NCI-H2029 (cell line): ENCODE results near the gene SLC27A3.
"Not testable (repeated sequence)": the region's sequence is repeated elsewhere in the genome, so short reads cannot be mapped to it uniquely, and the experiment has no call there.

Experiments
- DNase-seq: peaks from one replicate; lab custom pipeline; 2025; lab: John Stamatoyannopoulos, UW

SLC27A3 gene

DNA sequence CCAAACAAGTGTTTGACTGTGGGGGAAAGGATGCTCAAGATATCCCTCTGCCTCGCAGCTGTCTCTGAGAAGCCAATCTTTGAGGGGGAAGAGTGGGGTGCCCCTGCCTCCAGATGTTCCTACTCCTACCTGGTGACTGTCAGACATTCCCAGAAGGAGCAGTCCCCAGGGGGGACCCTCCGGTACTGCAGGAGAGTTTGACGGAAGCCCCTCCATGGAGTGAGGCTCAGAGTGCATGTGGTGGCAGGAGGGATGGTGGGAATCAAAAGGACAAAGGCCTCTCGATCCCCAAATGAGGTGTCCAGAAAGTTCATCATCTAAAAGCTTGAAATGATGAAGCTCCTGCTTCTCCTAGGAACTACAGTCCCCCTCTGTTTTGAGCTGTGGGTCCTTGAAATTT is 5.3 kb downstream of the SLC27A3 start:
- DNase-seq = no peak

- DNase-seq = not testable (repeated sequence)
Observed at GRCh38 chr1:153782648-153783047, 7.4 kb downstream of the SLC27A3 start.

DNA sequence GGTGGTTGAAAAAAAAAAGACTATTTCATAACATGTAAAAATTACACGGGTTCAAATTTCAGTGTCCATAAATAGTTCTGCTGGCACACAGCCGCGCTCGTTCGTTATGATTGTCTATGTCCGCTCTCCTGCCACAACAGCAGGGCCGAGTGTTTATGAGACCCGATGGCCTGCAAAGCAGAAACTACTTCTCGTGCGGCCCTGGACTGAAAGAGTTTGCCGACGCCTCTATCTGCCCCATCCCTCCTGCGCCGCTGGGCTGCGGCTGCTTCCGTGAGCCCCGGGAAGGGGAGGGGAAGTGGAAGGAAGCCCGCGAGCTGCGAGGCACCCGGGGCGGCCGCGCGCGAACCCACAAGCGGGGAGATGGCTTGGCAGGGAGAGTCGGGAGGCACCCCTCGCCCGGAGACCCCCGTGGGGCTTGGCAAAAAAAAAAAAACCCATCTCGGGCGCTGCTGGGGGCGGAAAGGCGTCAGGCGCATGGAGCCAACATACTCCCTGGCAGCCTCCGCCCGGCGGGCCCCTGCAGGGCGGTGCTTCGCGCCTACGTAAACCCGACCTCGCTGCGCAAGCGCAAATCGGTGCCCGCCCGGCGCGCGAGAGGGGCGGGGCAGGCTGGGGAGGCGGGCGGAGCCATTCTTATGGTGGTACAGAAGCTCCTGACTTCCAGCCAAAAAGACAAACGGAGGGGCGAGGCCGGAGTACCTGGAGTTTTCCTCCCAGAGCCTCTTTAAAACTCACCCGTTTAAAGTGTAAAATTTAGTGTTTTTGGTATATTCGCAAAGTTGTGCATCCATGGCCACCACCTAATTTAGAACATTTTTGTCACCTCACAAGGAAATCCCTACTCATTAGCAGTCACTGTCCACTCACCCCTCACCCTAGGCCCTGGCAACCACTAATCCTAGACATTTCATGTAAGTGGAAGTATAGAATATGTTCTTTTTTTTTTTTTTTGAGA is 8.3 kb downstream of the SLC27A3 start:
- peak; percentile 74 for DNase-seq

- no peak for DNase-seq
Observed at GRCh38 chr1:153786038-153786790, 11.0 kb downstream of the SLC27A3 start.

- DNase-seq = peak; percentile 15
Observed at GRCh38 chr1:153789478-153790034, 14.3 kb downstream of the SLC27A3 start.

DNA sequence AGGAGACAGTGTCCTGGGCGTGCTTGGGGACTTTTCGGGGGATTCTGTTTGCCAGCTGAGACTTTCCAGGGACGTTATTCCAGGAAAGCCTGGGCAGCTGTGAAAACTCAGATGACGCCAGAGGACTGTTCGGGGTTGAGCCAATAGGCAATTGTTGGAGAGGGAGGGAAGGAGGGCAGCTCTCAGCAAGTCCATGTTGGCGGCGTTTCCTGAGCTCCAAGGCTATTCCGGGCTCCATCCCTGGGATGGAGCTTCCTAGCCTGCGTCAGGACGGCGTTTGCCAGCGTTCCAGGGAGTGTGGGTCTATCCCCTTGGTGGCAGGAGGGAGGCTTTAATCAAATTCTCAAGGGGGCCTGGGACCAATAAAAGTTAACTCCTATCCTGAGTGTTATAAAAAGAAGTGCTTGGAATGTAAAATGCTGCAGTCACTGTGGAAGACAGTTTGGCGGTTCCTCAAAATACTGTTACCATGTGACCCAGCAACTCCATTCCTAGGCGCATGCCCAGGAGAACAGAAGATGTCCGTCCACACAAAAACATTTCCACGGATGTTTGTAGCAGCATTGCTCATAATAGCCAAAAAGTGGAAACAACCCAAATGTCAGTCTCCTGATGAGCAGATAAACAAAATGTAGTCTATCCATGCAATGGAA is 15.2 kb downstream of the SLC27A3 start:
- DNase-seq = peak; percentile 32

GRCh38 chr1:153790966-153791647 is 15.9 kb downstream of the SLC27A3 start:
- no peak for DNase-seq

DNA sequence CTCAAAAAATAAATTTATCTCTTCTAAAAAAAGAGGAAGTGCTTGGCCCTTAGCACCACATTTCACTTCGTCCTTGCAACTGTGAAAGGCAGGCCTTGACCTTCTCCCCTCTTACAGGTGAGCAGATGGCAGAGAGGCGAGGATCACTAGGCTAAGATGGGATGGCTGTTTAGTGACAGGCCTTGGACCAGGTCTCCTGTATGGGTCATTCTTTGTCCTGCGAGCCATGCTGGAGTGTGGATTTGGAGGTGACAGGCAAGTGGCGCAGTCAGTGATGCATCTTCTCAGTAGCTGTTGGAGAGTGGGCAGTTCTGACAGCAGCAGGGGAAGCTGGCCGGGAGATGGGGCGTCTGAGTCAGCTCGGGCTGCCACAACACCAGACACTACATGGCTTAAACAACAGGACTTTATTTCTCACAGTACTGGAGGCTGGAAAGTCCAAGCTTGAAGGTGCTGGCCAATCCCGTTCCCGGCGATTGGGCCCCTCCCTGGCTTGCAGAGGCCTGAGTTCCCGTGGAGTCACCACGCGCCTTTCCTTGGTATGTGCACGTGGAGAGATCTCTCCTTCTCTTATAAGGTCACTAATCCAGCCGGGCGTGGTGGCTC is 16.5 kb downstream of the SLC27A3 start:
- DNase-seq = no peak

DNA sequence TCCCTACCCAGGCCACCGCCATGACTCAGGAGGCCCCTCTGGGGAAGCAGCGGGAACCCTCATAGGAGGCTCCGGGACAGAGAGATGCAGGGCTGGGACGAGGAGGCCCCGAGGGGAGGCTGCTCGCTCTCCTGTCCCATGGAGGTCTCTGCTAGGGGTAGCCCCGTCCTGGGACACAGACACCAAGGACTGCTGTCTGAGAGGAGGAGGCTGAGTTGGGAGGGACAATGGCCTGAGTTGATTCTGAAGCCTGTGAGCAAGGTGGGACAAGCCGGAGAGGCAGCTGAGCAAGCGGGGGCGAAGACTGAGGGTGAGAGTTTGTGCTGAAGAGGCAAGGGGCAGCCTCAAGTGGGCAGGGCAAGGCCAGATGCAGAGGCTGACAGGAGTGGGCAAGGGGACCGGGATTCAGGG is 17.4 kb downstream of the SLC27A3 start:
- no peak for DNase-seq

DNA sequence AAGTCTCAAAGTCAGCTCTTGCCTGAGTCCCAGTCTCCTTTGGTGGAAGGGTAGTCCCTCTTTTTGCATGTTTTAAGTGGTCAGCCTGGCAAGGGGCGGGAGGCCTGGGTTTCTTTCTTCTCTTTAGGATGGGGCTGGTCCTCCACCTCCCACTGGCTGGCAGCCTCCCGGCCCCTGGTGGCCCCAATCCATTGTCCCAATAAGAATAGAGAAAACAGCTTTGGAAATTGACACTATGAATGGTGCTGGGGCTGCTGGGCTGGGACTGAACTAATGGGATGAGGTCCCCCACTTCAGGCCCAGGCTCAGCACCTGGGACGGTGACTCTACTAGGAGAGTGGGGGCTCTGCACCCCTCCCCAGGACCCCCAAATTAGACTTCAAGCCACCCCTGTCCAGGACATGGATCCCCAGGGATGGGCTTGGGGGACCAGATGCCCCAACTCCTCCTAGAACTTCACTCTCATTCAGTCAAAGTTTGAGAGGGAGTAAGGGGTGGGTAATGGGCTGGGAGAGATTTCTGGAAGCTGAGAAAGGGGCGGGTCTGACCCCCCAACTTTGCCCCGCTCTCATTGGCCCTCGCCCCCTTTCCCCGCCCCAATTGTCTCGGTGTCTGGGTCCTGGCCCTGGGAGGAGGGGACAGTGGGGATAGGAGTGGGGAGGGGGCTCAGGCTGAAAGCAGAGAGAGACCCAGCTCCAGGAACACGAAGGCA is 18.2 kb downstream of the SLC27A3 start:
- DNase-seq = no peak

DNA sequence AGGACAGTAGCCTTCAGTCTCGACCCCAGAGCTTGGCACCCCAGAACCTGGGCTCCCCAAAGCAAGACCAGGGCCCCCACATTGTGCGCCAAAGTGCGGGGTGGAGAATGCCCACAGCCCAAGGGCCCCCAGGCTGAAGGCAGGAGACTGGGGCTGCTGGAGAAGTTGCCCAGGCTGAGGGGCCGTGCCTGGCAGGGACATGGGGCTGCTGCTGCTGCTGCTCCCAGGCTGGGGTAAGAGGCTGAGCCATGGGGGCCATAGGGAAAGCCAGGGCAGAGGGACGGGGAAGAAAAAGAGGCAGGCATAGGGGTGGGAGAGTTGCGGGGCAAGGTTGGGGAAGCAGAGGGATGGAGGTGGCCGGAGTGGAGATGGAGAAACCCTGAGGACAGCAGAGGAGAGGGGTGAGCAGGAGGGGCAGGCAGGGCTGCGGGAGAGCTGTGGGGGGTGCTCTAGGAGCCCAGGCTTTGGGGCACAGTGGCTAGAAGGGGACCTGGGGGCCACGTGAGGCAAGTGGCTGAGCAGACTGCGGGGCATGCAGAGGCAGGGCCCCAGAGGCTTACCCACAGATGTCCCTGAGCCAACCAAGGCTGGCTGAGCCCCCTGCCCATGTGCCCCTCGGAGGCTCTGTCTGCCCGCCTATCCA is 18.9 kb downstream of the SLC27A3 start:
- DNase-seq = no peak

GRCh38 chr1:153794624-153795329 is 19.6 kb downstream of the SLC27A3 start:
- DNase-seq = no peak

- no peak for DNase-seq
Observed at GRCh38 chr1:153795330-153795837, 20.2 kb downstream of the SLC27A3 start.

DNA sequence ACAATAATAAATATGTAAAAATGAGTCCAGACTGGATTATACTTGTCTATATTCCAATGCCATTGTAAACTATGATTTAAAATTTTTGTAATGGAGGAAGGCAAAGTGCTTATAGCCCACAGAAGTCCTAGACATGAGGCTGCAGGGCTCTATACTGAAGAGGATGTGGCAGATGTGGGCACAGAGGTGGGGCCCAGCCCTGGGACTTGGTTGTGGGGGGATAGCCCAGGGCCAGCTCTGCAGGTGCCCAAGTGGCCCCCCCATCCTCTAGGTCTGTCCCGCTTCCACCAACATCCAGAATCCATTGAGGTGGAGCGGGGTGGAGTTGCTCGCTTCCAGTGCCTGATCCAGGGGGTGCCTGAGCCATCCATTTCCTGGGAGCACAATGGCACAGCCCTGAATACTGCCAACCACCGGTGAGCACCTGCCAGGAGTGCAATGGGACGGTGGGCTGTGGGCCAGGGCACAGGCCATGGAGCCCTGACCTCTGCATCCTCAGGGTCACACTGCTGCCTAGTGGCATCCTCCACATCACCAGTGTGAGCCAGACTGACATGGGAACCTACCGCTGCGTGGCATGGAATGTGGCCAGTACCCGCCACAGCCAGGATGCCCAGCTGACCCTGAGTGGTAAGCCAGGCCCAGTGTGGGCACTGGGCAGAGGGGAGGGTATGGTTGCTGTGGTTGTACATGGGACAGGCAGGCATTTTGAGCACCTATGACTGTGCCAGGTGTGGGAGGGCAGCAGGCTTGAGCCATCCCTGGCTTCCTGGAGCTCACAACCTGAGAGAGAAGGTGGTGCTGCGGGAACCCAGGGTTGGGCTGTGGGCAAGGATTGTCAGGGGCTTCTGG is 21.0 kb downstream of the SLC27A3 start:
- no peak for DNase-seq

GRCh38 chr1:153796786-153797659 is 21.8 kb downstream of the SLC27A3 start:
- peak; percentile 48 for DNase-seq

DNA sequence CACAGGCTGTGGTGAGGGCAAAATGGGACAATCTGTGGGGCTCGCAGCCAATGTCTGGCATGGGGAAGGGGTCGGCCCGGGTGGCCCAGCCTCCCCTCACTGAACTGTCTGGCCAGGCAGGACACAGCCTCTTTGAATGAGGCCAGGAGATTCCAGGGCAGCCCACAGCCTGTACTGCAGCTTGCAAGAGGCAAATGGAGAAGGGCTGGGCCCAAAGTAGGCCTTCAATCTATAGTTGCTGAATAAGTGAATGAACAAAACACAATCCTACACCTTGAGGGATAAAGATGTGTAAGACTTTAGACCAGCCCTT is 23.2 kb downstream of the SLC27A3 start:
- no peak for DNase-seq

- no peak for DNase-seq
Observed at GRCh38 chr1:153799016-153799415, 23.8 kb downstream of the SLC27A3 start.
